Fibroblast of pulmonary artery (primary cell): ENCODE results near the gene DLG1.

ENCODE experiments used
- DNase-seq: peaks from one replicate; pipeline ENCODE4 v3.0.0-alpha.2; 2010; ENCODE audit warnings: low read depth
- H3K4me3 ChIP-seq: replicated peaks from 2 replicates; pipeline ENCODE4 v1.5.1; 2011; ENCODE audit warnings: low read depth, mild to moderate bottlenecking, control low read depth, low read length, moderate library complexity
- TF ChIP-seq, protein P1 (sequence below): IDR thresholded peaks from 2 replicates; pipeline ENCODE4 v1.5.1; 2011; ENCODE audit warnings: mild to moderate bottlenecking, control low read depth, low read length, inconsistent platforms; ENCODE audit errors: missing control alignments

DLG1 gene

DNA sequence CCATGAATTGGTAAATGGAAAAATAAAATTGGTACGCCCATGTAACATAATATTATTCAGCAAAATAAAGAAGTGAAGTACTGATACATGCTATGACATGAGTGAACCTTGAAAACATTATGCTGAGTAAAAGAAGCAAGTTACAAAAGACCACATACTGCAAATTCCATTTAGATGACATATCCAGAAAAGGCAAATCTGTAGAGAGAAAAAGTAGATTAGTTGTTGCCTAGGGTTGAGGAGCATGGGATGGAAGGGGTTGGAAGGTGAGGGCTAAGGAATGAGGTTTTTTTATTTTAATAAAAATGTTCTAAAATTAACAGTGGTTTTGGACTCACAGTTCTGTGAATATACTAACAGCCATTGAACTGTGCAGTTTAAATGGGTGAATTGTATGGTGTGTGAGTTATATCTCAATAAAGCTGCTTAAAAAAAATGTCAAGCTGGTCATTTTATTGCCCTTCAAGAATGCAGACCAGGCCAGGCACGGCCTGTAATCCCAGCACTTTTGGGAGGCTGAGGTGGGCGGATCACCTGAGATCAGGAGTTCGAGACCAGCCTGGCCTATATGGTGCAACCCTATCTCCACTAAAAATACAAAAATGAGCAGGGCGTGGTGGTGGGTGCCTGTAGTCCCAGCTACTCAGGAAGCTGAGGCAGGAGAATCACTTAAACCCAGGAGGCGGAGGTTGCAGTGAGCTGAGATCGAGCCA, 8.1 kb upstream of the DLG1 start:
- no peak overlapping the region for H3K4me3 ChIP-seq
- DNase-seq: peak; percentile 84
- TF ChIP-seq, protein P1, sequence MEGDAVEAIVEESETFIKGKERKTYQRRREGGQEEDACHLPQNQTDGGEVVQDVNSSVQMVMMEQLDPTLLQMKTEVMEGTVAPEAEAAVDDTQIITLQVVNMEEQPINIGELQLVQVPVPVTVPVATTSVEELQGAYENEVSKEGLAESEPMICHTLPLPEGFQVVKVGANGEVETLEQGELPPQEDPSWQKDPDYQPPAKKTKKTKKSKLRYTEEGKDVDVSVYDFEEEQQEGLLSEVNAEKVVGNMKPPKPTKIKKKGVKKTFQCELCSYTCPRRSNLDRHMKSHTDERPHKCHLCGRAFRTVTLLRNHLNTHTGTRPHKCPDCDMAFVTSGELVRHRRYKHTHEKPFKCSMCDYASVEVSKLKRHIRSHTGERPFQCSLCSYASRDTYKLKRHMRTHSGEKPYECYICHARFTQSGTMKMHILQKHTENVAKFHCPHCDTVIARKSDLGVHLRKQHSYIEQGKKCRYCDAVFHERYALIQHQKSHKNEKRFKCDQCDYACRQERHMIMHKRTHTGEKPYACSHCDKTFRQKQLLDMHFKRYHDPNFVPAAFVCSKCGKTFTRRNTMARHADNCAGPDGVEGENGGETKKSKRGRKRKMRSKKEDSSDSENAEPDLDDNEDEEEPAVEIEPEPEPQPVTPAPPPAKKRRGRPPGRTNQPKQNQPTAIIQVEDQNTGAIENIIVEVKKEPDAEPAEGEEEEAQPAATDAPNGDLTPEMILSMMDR: no peak

DNA sequence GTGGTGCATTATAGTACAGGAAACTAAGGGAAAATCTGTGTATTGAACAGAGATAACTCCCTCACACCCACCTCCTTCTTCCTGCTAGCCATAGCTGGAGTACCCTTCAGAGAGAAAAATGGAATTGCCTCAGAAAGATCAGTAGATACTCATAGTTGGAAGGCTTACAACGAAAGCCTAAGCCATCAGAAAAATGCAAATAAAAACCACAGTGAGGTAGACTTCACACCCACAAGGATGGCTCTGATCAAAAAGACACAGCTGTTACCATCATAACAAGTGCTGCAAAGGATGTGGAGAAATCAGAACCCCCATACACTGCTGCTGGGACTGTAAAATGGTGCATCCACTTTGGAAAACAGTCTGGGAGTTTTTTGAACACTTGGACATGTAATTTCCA, 7.4 kb upstream of the DLG1 start:
- no peak overlapping the region for H3K4me3 ChIP-seq
- TF ChIP-seq, protein P1: no peak
- DNase-seq: peak; percentile 46

DNA sequence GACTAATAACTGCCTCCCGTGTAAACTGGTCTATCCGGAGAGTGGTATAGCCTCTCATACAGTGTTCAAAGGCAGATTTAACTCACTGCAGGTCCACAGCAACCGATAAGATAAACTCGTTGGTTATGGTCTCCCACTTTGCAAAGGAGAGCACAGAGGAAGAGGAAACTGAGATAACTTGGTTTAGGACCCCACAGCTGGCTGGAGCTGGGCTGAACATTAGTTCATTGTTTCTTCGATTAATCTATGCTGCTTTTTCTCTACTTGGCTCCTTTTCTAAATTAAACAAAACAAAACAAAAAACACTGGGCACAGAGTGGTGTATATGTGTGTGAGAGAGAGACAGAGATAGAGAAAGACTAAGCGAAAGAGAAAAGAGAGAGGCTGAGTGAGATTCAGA, 5.0 kb upstream of the DLG1 start:
- no peak overlapping the region for H3K4me3 ChIP-seq
- no peak for DNase-seq
- TF ChIP-seq, protein P1: no peak

DNA sequence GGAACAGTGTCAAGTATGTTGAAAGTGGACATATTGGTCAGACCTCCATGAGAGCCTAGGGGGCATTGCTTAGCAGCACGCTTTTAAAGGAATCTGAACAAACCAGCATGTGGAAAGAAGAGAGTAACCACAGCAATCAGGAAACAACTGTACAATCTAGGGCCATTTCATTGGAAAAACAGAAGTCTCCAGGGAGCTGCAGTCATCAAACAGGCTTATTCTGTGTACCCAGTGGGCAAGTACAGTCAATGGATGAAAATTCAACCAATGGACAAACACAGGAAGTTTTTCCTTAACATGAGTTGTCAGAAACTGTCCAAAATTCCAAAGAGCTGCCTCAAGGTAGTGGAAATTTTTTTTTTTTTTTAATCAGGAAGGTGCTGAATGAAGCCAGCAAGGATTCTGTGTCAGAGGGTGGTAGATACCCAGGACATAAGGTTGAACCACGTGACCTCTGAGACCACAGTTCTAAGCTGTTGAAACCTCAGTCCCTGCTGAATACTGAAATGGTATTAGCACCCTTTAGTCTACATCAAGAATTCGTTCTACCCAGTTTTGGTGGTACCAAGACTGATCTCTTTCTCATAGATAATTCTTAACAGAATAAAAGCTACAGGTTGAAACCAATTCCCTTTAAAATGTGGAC, 4.4 kb upstream of the DLG1 start:
- TF ChIP-seq, protein P1: no peak
- peak; percentile 54 for DNase-seq
- no peak overlapping the region for H3K4me3 ChIP-seq

DNA sequence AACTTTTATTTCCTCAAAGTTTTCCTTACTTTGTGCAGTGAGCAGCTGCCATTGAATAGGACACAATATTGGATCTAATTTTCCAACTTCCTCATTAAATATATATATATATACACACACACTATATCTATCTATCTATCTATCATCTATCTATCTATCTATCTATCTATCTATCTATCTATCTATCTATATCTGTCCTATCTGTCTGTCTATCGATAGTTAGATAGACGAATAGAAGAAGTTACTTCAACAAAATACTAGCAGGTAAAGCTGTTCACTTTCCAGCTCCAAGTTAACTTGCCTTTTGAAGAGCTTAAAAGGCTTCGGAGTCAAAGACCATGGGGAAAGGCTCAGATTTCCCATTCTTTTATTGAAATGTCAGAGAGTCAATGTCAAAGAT, 3.6 kb upstream of the DLG1 start:
- no peak for DNase-seq
- no peak overlapping the region for H3K4me3 ChIP-seq
- TF ChIP-seq, protein P1: no peak

DNA sequence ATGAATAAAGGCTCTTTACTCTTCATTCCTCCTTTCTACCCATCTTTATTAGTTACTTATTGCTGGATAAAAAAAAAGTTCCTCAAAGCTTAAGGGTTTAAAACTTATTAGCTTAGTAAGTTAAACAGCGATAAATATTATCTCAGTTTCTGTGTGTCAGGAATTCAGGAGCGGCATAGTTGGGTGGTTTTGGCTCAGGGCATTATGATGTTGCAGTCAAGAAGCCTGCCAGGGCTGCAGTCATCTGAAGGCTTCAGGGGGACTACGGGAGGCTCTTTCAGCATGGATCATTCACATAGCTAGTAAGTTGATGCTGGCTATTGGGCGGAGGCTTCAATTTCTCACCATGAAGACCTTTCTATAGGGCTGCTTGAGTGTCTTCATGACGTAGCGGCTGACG, 1.9 kb upstream of the DLG1 start:
- H3K4me3 ChIP-seq: no peak overlapping the region
- TF ChIP-seq, protein P1: no peak
- no peak for DNase-seq
